ENCODE measurements around the gene TEX29. TPM values are rescaled to one million over a fixed set of nuclear protein-coding genes. Genes with fewer than 3 reads are reported as not detected.

Gene TEX29
- total RNA-seq, 1 donor from 2014 or later = not detected

DNA sequence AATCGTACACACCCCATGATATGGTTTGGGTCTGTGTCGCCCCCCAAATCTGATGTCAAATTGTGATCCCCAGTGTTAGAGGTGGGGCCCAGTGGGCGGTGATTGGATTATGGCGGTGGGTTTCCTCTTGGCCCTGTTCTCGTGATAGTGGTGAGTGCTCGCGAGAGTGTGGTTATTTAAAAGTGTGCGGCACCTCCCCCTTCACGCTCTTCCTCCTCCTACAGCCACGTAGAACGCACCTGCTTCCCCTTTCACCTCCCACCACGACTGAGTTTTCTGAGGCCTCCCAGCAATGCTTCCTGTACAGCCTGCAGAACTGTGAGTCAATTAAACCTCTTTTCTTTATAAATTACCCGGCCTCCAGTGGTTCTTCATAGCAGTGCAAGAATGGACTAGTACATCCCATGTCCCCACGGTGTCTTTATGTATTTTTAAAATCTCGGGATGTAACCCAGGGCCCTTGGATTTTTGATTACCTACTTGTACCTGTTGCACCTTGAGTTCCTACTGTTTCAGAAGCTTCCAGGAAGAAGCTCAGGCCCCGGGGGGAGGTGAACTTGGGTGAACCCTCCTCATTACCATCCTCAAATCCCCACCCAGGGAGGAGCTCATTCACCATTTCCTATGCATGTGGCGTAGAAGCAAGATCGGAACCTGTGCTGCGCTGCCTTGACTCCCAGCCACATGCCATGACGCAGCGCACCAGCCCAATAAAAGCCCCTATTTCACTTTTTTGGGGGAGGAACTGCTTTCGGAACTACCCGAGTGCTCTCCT lies 52.4 kb downstream of the TEX29 start:
- Mint-ChIP-seq H3K27ac (no peak overlapping the region), H3K9me3 (peaks cover 5% of the 10 kb centered on the region), H3K4me3 (no peak overlapping the region), H3K4me1 (peaks cover 9% of the 10 kb centered on the region), H3K27me3 (ENCODE audit: insufficient read depth, low read depth) (no peaks in the 10 kb centered on the region), H3K36me3 (no peaks in the 10 kb centered on the region)
- H3F3A ChIP-seq (ENCODE audit: low read depth) = no peaks in the 10 kb centered on the region
- no peak overlapping the region for H2AFZ ChIP-seq (replicated peaks)
- H4K20me1 ChIP-seq (ENCODE audit: low read depth) = no peaks in the 10 kb centered on the region
- no peaks in the 10 kb centered on the region for H3K79me2 ChIP-seq (ENCODE audit: low read depth)
- no peaks in the 10 kb centered on the region for H3K9me3 ChIP-seq (ENCODE audit: low read depth)
- no peaks in the 10 kb centered on the region for H3K27me3 ChIP-seq
- no peak overlapping the region for H3K27ac ChIP-seq
- no peaks in the 10 kb centered on the region for H3K4me1 ChIP-seq
- no peak overlapping the region for H3K4me3 ChIP-seq
- no peak for TF ChIP-seq EZH2phosphoT487 (IDR thresholded peaks at IDR 0.05)
- TF ChIP-seq EZH2 (IDR thresholded peaks at IDR 0.05) = no peak
- TF ChIP-seq CTCF (IDR thresholded peaks at IDR 0.05) = no peak
- no peaks in the 10 kb centered on the region for H3K36me3 ChIP-seq
- no peak overlapping the region for H3K4me2 ChIP-seq
- no peak for DNase-seq (ENCODE audit: low spot score)
- H3K9ac ChIP-seq = no peak overlapping the region

DNA sequence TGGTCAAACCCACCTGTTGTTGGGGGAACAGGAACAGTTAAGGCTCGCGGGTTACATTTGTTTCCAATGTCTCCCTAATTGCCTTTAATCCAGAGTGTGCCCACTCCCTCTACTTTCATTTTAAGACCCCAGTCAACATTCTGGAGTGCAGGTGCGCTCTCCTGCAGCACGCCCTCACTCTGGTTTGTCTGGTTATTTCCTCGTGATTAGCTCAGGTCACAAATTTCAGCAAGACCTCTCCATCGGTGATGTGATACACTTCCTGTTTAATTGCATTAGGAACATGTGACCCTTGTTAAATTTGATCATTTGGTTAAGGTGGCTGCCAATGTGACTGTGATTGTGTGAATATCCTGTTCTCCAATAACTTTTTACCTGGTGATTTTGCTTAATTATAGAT lies 53.0 kb downstream of the TEX29 start:
- no peak overlapping the region for H3K4me2 ChIP-seq
- no peak overlapping the region for H2AFZ ChIP-seq (replicated peaks)
- H3K4me1 ChIP-seq = no peaks in the 10 kb centered on the region
- Mint-ChIP-seq H3K27me3 (ENCODE audit: insufficient read depth, low read depth) (no peaks in the 10 kb centered on the region), H3K4me3 (no peak overlapping the region), H3K27ac (no peak overlapping the region), H3K9me3 (peaks cover 5% of the 10 kb centered on the region), H3K4me1 (peaks cover 9% of the 10 kb centered on the region), H3K36me3 (no peaks in the 10 kb centered on the region)
- no peak overlapping the region for H3K27ac ChIP-seq
- no peaks in the 10 kb centered on the region for H3K9me3 ChIP-seq (ENCODE audit: low read depth)
- H3K27me3 ChIP-seq = no peaks in the 10 kb centered on the region
- H3K4me3 ChIP-seq = no peak overlapping the region
- no peaks in the 10 kb centered on the region for H3F3A ChIP-seq (ENCODE audit: low read depth)
- DNase-seq (ENCODE audit: low spot score) = no peak
- no peak overlapping the region for H3K9ac ChIP-seq
- no peak for TF ChIP-seq EZH2phosphoT487 (IDR thresholded peaks at IDR 0.05)
- TF ChIP-seq EZH2 (IDR thresholded peaks at IDR 0.05) = no peak
- TF ChIP-seq CTCF (IDR thresholded peaks at IDR 0.05) = no peak
- no peaks in the 10 kb centered on the region for H3K79me2 ChIP-seq (ENCODE audit: low read depth)
- H4K20me1 ChIP-seq (ENCODE audit: low read depth) = no peaks in the 10 kb centered on the region
- no peaks in the 10 kb centered on the region for H3K36me3 ChIP-seq

- Histone ChIP-seq H3K4me2 (no peak overlapping the region), H3K9me3 (ENCODE audit: low read depth) (no peaks in the 10 kb centered on the region), H3K4me1 (peaks cover 5% of the 10 kb centered on the region), H3K27me3 (no peaks in the 10 kb centered on the region), H2AFZ (replicated peaks) (no peak overlapping the region), H3K27ac (no peak overlapping the region), H3K36me3 (no peaks in the 10 kb centered on the region), H3K4me3 (no peak overlapping the region), H3F3A (ENCODE audit: low read depth) (no peaks in the 10 kb centered on the region), H4K20me1 (ENCODE audit: low read depth) (no peaks in the 10 kb centered on the region), H3K79me2 (ENCODE audit: low read depth) (no peaks in the 10 kb centered on the region), H3K9ac (no peak overlapping the region)
- H3K27me3 Mint-ChIP-seq (ENCODE audit: insufficient read depth, low read depth) = peaks cover 3% of the 10 kb centered on the region
- H3K27ac Mint-ChIP-seq = no peak overlapping the region
- no peak overlapping the region for H3K4me3 Mint-ChIP-seq
- H3K36me3 Mint-ChIP-seq = no peaks in the 10 kb centered on the region
- H3K9me3 Mint-ChIP-seq = peaks cover 9% of the 10 kb centered on the region
- peaks cover 6% of the 10 kb centered on the region for H3K4me1 Mint-ChIP-seq
- TF ChIP-seq EZH2phosphoT487 (IDR thresholded peaks at IDR 0.05) = no peak
- no peak for TF ChIP-seq EZH2 (IDR thresholded peaks at IDR 0.05)
- TF ChIP-seq CTCF (IDR thresholded peaks at IDR 0.05) = no peak
- DNase-seq (ENCODE audit: low spot score) = no peak
Observed at GRCh38 chr13:111380431-111380830, 60.0 kb downstream of the TEX29 start.
